HCEC 1CT (cell line): Measurements from ENCODE around the gene FAM110D.

Experiments used
- DNase-seq: peaks from one replicate; pipeline ENCODE4 v3.0.0-alpha.2; 2017

The FAM110D gene

GRCh38 chr1:26190373-26190987 lies 31.6 kb downstream of the FAM110D start, which contains the start of gene CATSPER4:
Gene CATSPER4 (plus strand): TSS chr1:26190602. CDS start chr1:26190628, 26 bp downstream.
- no peak for DNase-seq

GRCh38 chr1:26191739-26192138 lies 32.9 kb downstream of the FAM110D start:
- no peak for DNase-seq

- no peak for DNase-seq
Measured at GRCh38 chr1:26195805-26196204, 36.9 kb downstream of the FAM110D start.

- no peak for DNase-seq
Measured at GRCh38 chr1:26197301-26197700, 38.4 kb downstream of the FAM110D start.

GRCh38 chr1:26197813-26198212 lies 38.9 kb downstream of the FAM110D start:
- DNase-seq = no peak

- no peak for DNase-seq
Measured at GRCh38 chr1:26200413-26200812, 41.5 kb downstream of the FAM110D start.

GRCh38 chr1:26203642-26204318 lies 44.9 kb downstream of the FAM110D start:
- DNase-seq = no peak

- DNase-seq = no peak
Measured at GRCh38 chr1:26210147-26210870, 51.4 kb downstream of the FAM110D start.

- no peak for DNase-seq
Measured at GRCh38 chr1:26212726-26213125, 53.8 kb downstream of the FAM110D start.

GRCh38 chr1:26213335-26213905 lies 54.5 kb downstream of the FAM110D start:
- DNase-seq = no peak
